IMR-90 (cell line): ENCODE data around the gene TPM4. TPM values are rescaled to one million over a fixed set of nuclear protein-coding genes. Genes with fewer than 3 reads are reported as not detected.

Experiments used
- ATAC-seq: fragments of 200-7000 bp; cut with Tn5 transposase; 2 replicates; pipeline ENCODE4 v1.9.1; 2020; ENCODE audit warnings: low read depth, mild to moderate bottlenecking, moderate library complexity
- BruUV-seq: library from RNA; stranded (reverse); fragments of 400-500 nt; replicated peaks from 2 replicates; lab custom pipeline; 2021; lab: Mats Ljungman, UMichigan
- CTCF ChIA-PET: fragments of 300-600 bp; formaldehyde crosslinking; extraction: SDS; loops from one replicate; lab custom pipeline; 2021; ENCODE audit warnings: antibody characterized with exemption; lab: Yijun Ruan, JAX
- POLR2A ChIA-PET: fragments of 300-600 bp; sonication (Branson Sonifier 250); formaldehyde crosslinking; loops from one replicate; lab custom pipeline; 2022; ENCODE audit warnings: antibody characterized with exemption; ENCODE audit not compliant: unreplicated experiment; lab: Charles Lee
- DNase-seq: peaks from one replicate; pipeline ENCODE4 v3.0.0; 2013
- H2AFZ ChIP-seq: replicated peaks from 2 replicates; pipeline ENCODE3; 2013; ENCODE audit warnings: low read length, mild to moderate bottlenecking; ENCODE audit not compliant: poor library complexity
- H2AK5ac ChIP-seq: 2 replicates; pipeline ENCODE4 v1.6.1; 2013; ENCODE audit warnings: low read depth, low read length, inconsistent platforms
- H2AK9ac ChIP-seq: replicated peaks from 2 replicates; pipeline ENCODE3; 2013; ENCODE audit warnings: mild to moderate bottlenecking, low read depth, low read length, moderate library complexity; ENCODE audit not compliant: poor library complexity
- H2BK120ac ChIP-seq: 2 replicates; pipeline ENCODE4 v1.6.1; 2013; ENCODE audit warnings: low read depth, low read length, inconsistent platforms
- H2BK15ac ChIP-seq: 3 replicates; pipeline ENCODE4 v1.6.1; 2013; ENCODE audit warnings: low read depth, low read length, inconsistent platforms
- H2BK20ac ChIP-seq: 2 replicates; pipeline ENCODE4 v1.6.1; 2013; ENCODE audit warnings: low read depth, mild to moderate bottlenecking, inconsistent platforms, low read length, moderate library complexity
- H2BK5ac ChIP-seq: 2 replicates; pipeline ENCODE4 v1.6.1; 2013; ENCODE audit warnings: mild to moderate bottlenecking, low read depth, low read length, inconsistent platforms; ENCODE audit not compliant: poor library complexity, severe bottlenecking
- H3K14ac ChIP-seq: replicated peaks from 2 replicates; pipeline ENCODE4 v1.6.1; 2013; ENCODE audit warnings: low read depth, low read length, inconsistent platforms
- H3K18ac ChIP-seq: 2 replicates; pipeline ENCODE4 v1.6.1; 2013; ENCODE audit warnings: low read depth, low read length, control low read depth
- H3K23ac ChIP-seq: 2 replicates; pipeline ENCODE4 v1.6.1; 2013; ENCODE audit warnings: low read depth, low read length, inconsistent platforms
- H3K27ac ChIP-seq: 2 replicates; pipeline ENCODE4 v1.5.1; 2013; ENCODE audit warnings: mild to moderate bottlenecking, control low read depth, low read length; ENCODE audit not compliant: insufficient read depth
- H3K27me3 ChIP-seq: 2 replicates; pipeline ENCODE4 v1.6.1; 2013; ENCODE audit warnings: low read length; ENCODE audit not compliant: control insufficient read depth, insufficient read depth
- H3K36me3 ChIP-seq: 2 replicates; pipeline ENCODE4 v1.6.1; 2013; ENCODE audit warnings: low read length, mixed read lengths; ENCODE audit not compliant: control insufficient read depth, insufficient read depth
- H3K4ac ChIP-seq: 2 replicates; pipeline ENCODE4 v1.6.1; 2013; ENCODE audit warnings: low read depth, low read length, inconsistent platforms
- H3K4me1 ChIP-seq: 2 replicates; pipeline ENCODE4 v1.6.1; 2013; ENCODE audit warnings: low read length, mixed read lengths; ENCODE audit not compliant: control insufficient read depth, insufficient read depth
- H3K4me2 ChIP-seq: 2 replicates; pipeline ENCODE4 v1.6.1; 2013; ENCODE audit warnings: low read depth, mild to moderate bottlenecking, control low read depth, low read length, moderate library complexity
- H3K4me3 ChIP-seq: 2 replicates; pipeline ENCODE4 v1.5.1; 2013; ENCODE audit warnings: low read depth, mild to moderate bottlenecking, control low read depth, low read length, moderate library complexity; ENCODE audit not compliant: insufficient read depth
- H3K56ac ChIP-seq: 2 replicates; pipeline ENCODE4 v1.6.1; 2013; ENCODE audit warnings: low read length, inconsistent platforms; ENCODE audit not compliant: insufficient read depth; ENCODE audit errors: extremely low read depth
- H3K79me1 ChIP-seq, 2 experiments: 2 replicates each; pipeline ENCODE4 v1.6.1; 2013; ENCODE audit warnings: low read length in 2 of 2, inconsistent platforms in 1 of 2, low read depth in 1 of 2
- H3K9ac ChIP-seq: 2 replicates; pipeline ENCODE4 v1.6.1; 2013; ENCODE audit warnings: low read depth, low read length, control low read depth
- H3K9me1 ChIP-seq: 2 replicates; pipeline ENCODE4 v1.6.1; 2013; ENCODE audit warnings: low read length, inconsistent platforms; ENCODE audit not compliant: insufficient read depth
- H3K9me3 ChIP-seq: 2 replicates; pipeline ENCODE4 v1.6.1; 2013; ENCODE audit warnings: low read length; ENCODE audit not compliant: control insufficient read depth, insufficient read depth
- H4K20me1 ChIP-seq: 2 replicates; pipeline ENCODE4 v1.6.1; 2013; ENCODE audit warnings: low read length, inconsistent platforms; ENCODE audit not compliant: insufficient read depth
- H4K5ac ChIP-seq: 2 replicates; pipeline ENCODE4 v1.6.1; 2013; ENCODE audit warnings: mild to moderate bottlenecking, low read depth, low read length, control low read depth
- H4K8ac ChIP-seq, 2 experiments: 2 replicates each; pipeline ENCODE4 v1.6.1; 2013; ENCODE audit warnings: low read depth in 2 of 2, low read length in 2 of 2, control low read depth in 1 of 2, inconsistent platforms in 1 of 2
- H4K91ac ChIP-seq: 2 replicates; pipeline ENCODE4 v1.6.1; 2013; ENCODE audit warnings: low read depth, low read length, inconsistent platforms; ENCODE audit not compliant: insufficient read depth
- BHLHE40 ChIP-seq: fragments of 150-350 bp; IDR thresholded peaks from 2 replicates; pipeline ENCODE4 v1.6.1; 2016; ENCODE audit warnings: mild to moderate bottlenecking, low read depth, low read length
- CEBPB ChIP-seq: IDR thresholded peaks from 2 replicates; pipeline ENCODE4 v1.6.1; 2012; ENCODE audit warnings: low read depth, low read length, improper control_type of control experiment
- CHD1 ChIP-seq: IDR thresholded peaks from 2 replicates; pipeline ENCODE4 v1.6.1; 2012; ENCODE audit warnings: low read depth, low read length, improper control_type of control experiment
- CTCF ChIP-seq: conservative IDR thresholded peaks from 2 replicates; pipeline ENCODE4 v1.5.1; 2012; ENCODE audit warnings: mild to moderate bottlenecking, low read depth, low read length, improper control_type of control experiment
- ELK1 ChIP-seq: fragments of 150-350 bp; IDR thresholded peaks from 2 replicates; pipeline ENCODE4 v1.6.1; 2016; ENCODE audit warnings: low read depth, mild to moderate bottlenecking, low read length, moderate library complexity, borderline replicate concordance
- FOS ChIP-seq: fragments of 150-350 bp; IDR thresholded peaks from 2 replicates; pipeline ENCODE4 v1.6.1; 2016; ENCODE audit warnings: low read depth, low read length
- MAFK ChIP-seq: IDR thresholded peaks from 2 replicates; pipeline ENCODE4 v1.6.1; 2012; ENCODE audit warnings: low read depth, low read length, improper control_type of control experiment
- MAZ ChIP-seq: IDR thresholded peaks from 2 replicates; pipeline ENCODE4 v1.6.1; 2012; ENCODE audit warnings: low read depth, mild to moderate bottlenecking, low read length, improper control_type of control experiment, moderate library complexity, borderline replicate concordance
- MXI1 ChIP-seq: IDR thresholded peaks from 2 replicates; pipeline ENCODE4 v1.6.1; 2012; ENCODE audit warnings: low read depth, mild to moderate bottlenecking, low read length, moderate library complexity, borderline replicate concordance
- NFE2L2 ChIP-seq: fragments of 150-350 bp; IDR thresholded peaks from 2 replicates; pipeline ENCODE4 v1.6.1; 2016; ENCODE audit warnings: low read depth, mild to moderate bottlenecking, low read length
- POLR2A ChIP-seq: IDR thresholded peaks from 2 replicates; pipeline ENCODE4 v1.6.1; 2012; ENCODE audit warnings: mild to moderate bottlenecking, low read depth, low read length
- RAD21 ChIP-seq: IDR thresholded peaks from 2 replicates; pipeline ENCODE4 v1.6.1; 2012; ENCODE audit warnings: low read length, improper control_type of control experiment
- RCOR1 ChIP-seq: IDR thresholded peaks from 2 replicates; pipeline ENCODE4 v1.6.1; 2012; ENCODE audit warnings: mild to moderate bottlenecking, low read length, improper control_type of control experiment; ENCODE audit not compliant: insufficient replicate concordance
- RFX5 ChIP-seq: IDR thresholded peaks from 2 replicates; pipeline ENCODE4 v1.8.0; 2012; ENCODE audit warnings: low read depth, mild to moderate bottlenecking, low read length, moderate library complexity
- SMC3 ChIP-seq: fragments of 150-350 bp; IDR thresholded peaks from 2 replicates; pipeline ENCODE4 v1.6.1; 2016; ENCODE audit warnings: low read depth, mild to moderate bottlenecking, antibody characterized with exemption, low read length, moderate library complexity
- USF2 ChIP-seq: fragments of 150-350 bp; IDR thresholded peaks from 2 replicates; pipeline ENCODE4 v1.6.1; 2017; ENCODE audit warnings: mild to moderate bottlenecking, antibody characterized with exemption, low read length, low read depth
- WGBS, 2 experiments: methylation state at CpG; one replicate each; pipeline versions ENCODE4 v1.1.5 to v1.1.7; 2013; ENCODE audit warnings: missing lambda C conversion rate in 2 of 2; ENCODE audit not compliant: insufficient read length in 1 of 2; ENCODE audit errors: extremely low coverage in 2 of 2; 5-methylcytosine and 5-hydroxymethylcytosine counted together
- dilution Hi-C: fragments of 300-500 bp; cut with HindIII; formaldehyde crosslinking; loops from one replicate; pipeline ENCODE4 v1.14.3; 2018; ENCODE audit warnings: low sequenced_read_pairs; ENCODE audit not compliant: unreplicated experiment
- in situ Hi-C: fragments of 300-500 bp; cut with MboI; formaldehyde crosslinking; loops from 3 replicates; pipeline ENCODE4 v1.14.3; 2019; ENCODE audit warnings: low sequenced_read_pairs, inconsistent platforms, mixed read lengths
- intact Hi-C: fragments of 100-400 bp; cut with micrococcal nuclease; formaldehyde crosslinking; loops from 2 replicates; pipeline ENCODE4 v1.10.0; 2022
- polyA plus RNA-seq, 3 experiments: library from polyadenylated mRNA; depleted of rRNA; stranded (reverse); fragments of >200 nt; gene quantifications; 2 replicates each; pipeline ENCODE4 v1.2.3, GENCODE V29; 2012; ENCODE audit warnings: low replicate concordance in 1 of 3
- total RNA-seq: library from RNA; depleted of rRNA; stranded (reverse); fragments of >200 nt; gene quantifications from 2 replicates; pipeline ENCODE4 v1.2.3, GENCODE V29; 2012

TPM4 gene
- total and polyA plus RNA-seq, 2 of the 4 experiments (the other 2 are of a cell fraction), result 1,075 to 1,160 TPM

- no peak overlapping the region for H3K27ac ChIP-seq
- intact Hi-C loops, result no loop called here
- H3K4me1 ChIP-seq, result no peaks in the 10 kb centered on the region
- H2AK5ac ChIP-seq, result no peak overlapping the region
- peak overlapping the region; percentile 76 for H2AK9ac ChIP-seq
- no peak overlapping the region for H4K91ac ChIP-seq
- H2AFZ ChIP-seq, result no peak overlapping the region
- H3K23ac ChIP-seq, result no peak overlapping the region
- no peak overlapping the region for H2BK5ac ChIP-seq
- H4K20me1 ChIP-seq, result peaks cover 5% of the 10 kb centered on the region
- H3K4me3 ChIP-seq, result no peak overlapping the region
- WGBS, 2 experiments, result 93 to 100% methylated on average over 1 to 2 of the region's 3 CpGs
- no peak overlapping the region for H4K8ac ChIP-seq
- ATAC-seq, result no peak
- no peak overlapping the region for H2BK20ac ChIP-seq
- BruUV-seq, result no TSS peak
- no peak overlapping the region for H3K56ac ChIP-seq
- H3K36me3 ChIP-seq, result peaks cover 66% of the 10 kb centered on the region
- dilution Hi-C loops, result no loop called here
- in situ Hi-C loops, result no loop called here
- TF ChIP-seq MXI1 (no peak), ELK1 (no peak), CHD1 (no peak), RCOR1 (no peak), POLR2A (no peak), RFX5 (no peak), CEBPB (no peak), BHLHE40 (no peak), MAZ (no peak), RAD21 (no peak), FOS (no peak), USF2 (no peak), NFE2L2 (no peak), SMC3 (no peak), CTCF (no peak), MAFK (no peak)
- H3K4ac ChIP-seq, result no peak overlapping the region
- no peak overlapping the region for H2BK120ac ChIP-seq
- H2BK15ac ChIP-seq, result no peak overlapping the region
- no peak overlapping the region for H3K18ac ChIP-seq
- peaks cover 8 to 9% of the 10 kb centered on the region in 2 experiments; a peak in 3 of 4 replicates for H3K79me1 ChIP-seq
- no peaks in the 10 kb centered on the region for H3K9me3 ChIP-seq
- H3K9me1 ChIP-seq, result no peaks in the 10 kb centered on the region
- POLR2A ChIA-PET, result no interaction called here
- no peak overlapping the region for H3K14ac ChIP-seq
- H3K27me3 ChIP-seq, result no peaks in the 10 kb centered on the region
- H3K9ac ChIP-seq, result no peak overlapping the region
- DNase-seq, result no peak
- no peak overlapping the region for H3K4me2 ChIP-seq
- H4K5ac ChIP-seq, result no peak overlapping the region
- CTCF ChIA-PET, result no interaction called here
These were observed 55.4 kb downstream of the TPM4 start for GRCh38 chr19:16131648-16132047.
